Fibroblast of the conjunctiva (primary cell): ENCODE results near the gene IRGQ.
A peak's percentile ranks its signal among the peaks of the same experiment; 100 is the strongest.
"Not testable (repeated sequence)": the region's sequence is repeated elsewhere in the genome, so short reads cannot be mapped to it uniquely, and the experiment has no call there.

Experiments
- DNase-seq: peaks from one replicate; pipeline ENCODE4 v3.0.0-alpha.2; 2010; ENCODE audit warnings: low read depth

The IRGQ gene

GRCh38 chr19:43597876-43598275, 1.9 kb upstream of the IRGQ start:
- no peak for DNase-seq

GRCh38 chr19:43596842-43597461, 1.0 kb upstream of the IRGQ start:
- DNase-seq, result no peak

GRCh38 chr19:43595605-43595998, 332 bp downstream of the IRGQ start:
- no peak for DNase-seq

- DNase-seq, result peak; percentile 35
Observed at GRCh38 chr19:43594710-43595604, 977 bp downstream of the IRGQ start.

- DNase-seq, result no peak
Observed at GRCh38 chr19:43594081-43594697, 1.7 kb downstream of the IRGQ start.

- DNase-seq, result no peak
Observed at GRCh38 chr19:43592800-43593350, 3.1 kb downstream of the IRGQ start.

- no peak for DNase-seq
Observed at GRCh38 chr19:43591904-43592772, 3.8 kb downstream of the IRGQ start.

GRCh38 chr19:43589678-43590077, 6.3 kb downstream of the IRGQ start:
- no peak for DNase-seq

- no peak for DNase-seq
Observed at GRCh38 chr19:43589277-43589676, 6.7 kb downstream of the IRGQ start.

GRCh38 chr19:43587029-43587428, 8.9 kb downstream of the IRGQ start:
- not testable (repeated sequence) for DNase-seq

- no peak for DNase-seq
Observed at GRCh38 chr19:43586346-43586745, 9.6 kb downstream of the IRGQ start.

- no peak for DNase-seq
Observed at GRCh38 chr19:43584484-43584883, 11.4 kb downstream of the IRGQ start.

- DNase-seq, result no peak
Observed at GRCh38 chr19:43582495-43582894, 13.4 kb downstream of the IRGQ start.

- no peak for DNase-seq
Observed at GRCh38 chr19:43581467-43581866, 14.5 kb downstream of the IRGQ start.

GRCh38 chr19:43578787-43579186, 17.1 kb downstream of the IRGQ start:
- no peak for DNase-seq

- no peak for DNase-seq
Observed at GRCh38 chr19:43575955-43576878, 19.7 kb downstream of the IRGQ start.

- DNase-seq, result peak; percentile 98
Observed at GRCh38 chr19:43575156-43575950, 20.6 kb downstream of the IRGQ start, which contains the start of the genes PINLYP and XRCC1. PINLYP (plus strand) TSS chr19:43575801; CDS start chr19:43577192, 1,391 bp downstream. XRCC1 (minus strand) TSS chr19:43575527; CDS start chr19:43575458, 69 bp downstream.

- DNase-seq, result no peak
Observed at GRCh38 chr19:43574424-43575155, 21.3 kb downstream of the IRGQ start.

- DNase-seq, result no peak
Observed at GRCh38 chr19:43572171-43572588, 23.8 kb downstream of the IRGQ start.
